Adipocyte (in vitro differentiated cells): ENCODE data around the gene CCT8.
A peak's percentile ranks its signal among the peaks of the same experiment; 100 is the strongest.
"Not testable (repeated sequence)": the region's sequence is repeated elsewhere in the genome, so short reads cannot be mapped to it uniquely, and the experiment has no call there.

Experiments
- DNase-seq: peaks from one replicate; pipeline ENCODE4 v3.0.0-alpha.2; 2015; ENCODE audit warnings: low read depth
- H3K27me3 ChIP-seq: replicated peaks from 2 replicates; pipeline ENCODE4 v1.7.0; 2013; ENCODE audit warnings: mild to moderate bottlenecking, low read length, moderate library complexity; ENCODE audit not compliant: control insufficient read depth, insufficient read depth
- H3K36me3 ChIP-seq: 2 replicates; pipeline ENCODE4 v1.7.0; 2013; ENCODE audit warnings: low read length, mild to moderate bottlenecking, moderate library complexity; ENCODE audit not compliant: control insufficient read depth, insufficient read depth, severe bottlenecking
- H3K4me1 ChIP-seq: 2 replicates; pipeline ENCODE4 v1.7.0; 2013; ENCODE audit warnings: mild to moderate bottlenecking, low read length, moderate library complexity; ENCODE audit not compliant: control insufficient read depth, insufficient read depth
- H3K4me3 ChIP-seq: 2 replicates; pipeline ENCODE4 v1.7.0; 2013; ENCODE audit warnings: mild to moderate bottlenecking, low read length, moderate library complexity
- H3K9ac ChIP-seq: 2 replicates; pipeline ENCODE4 v1.7.0; 2013; ENCODE audit warnings: mild to moderate bottlenecking, low read length, moderate library complexity
- H3K9me3 ChIP-seq: 2 replicates; pipeline ENCODE4 v1.7.0; 2013; ENCODE audit warnings: mild to moderate bottlenecking, low read length, moderate library complexity; ENCODE audit not compliant: control insufficient read depth

Gene CCT8

DNA sequence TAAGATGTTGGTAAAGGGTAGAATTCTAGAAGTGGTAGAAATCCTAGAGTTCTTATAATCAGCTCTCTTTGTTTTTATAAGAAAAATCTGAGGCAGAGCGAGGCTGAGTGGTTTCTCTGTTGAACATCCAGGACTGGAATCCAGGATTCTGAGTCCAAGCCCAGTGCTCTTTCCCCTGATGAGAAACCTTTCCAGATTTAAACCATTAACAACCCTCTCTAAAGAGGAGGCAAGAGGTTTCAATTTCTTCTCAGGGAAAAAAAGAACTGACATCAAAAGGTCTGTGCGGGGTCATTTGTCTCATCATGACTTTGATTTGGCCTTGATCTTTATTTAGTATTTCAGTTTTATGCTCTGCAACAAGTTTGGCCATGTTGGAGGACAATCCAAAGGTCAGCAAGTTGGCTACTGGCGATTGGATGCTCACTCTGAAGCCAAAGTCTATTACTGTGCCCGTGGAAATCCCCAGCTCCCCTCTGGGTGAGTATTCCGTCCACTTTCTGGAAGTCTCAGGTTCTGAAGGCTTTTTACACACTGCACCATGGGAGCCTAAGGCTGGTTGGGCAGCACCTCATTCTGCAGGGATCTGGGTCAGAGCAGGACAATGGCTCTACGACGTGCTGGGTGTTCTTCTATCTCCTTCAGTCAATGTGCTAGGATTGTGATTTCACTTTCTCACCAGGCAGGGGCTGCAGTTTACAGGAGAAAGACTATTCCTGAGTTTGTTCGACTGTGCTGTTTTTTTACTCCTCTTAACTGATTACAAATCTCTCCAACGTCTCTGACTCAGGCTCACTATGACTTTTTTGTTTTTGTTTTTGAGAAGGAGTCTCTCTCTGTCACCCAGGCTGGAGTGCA is 18.9 kb upstream of the CCT8 start:
- H3K4me1 ChIP-seq, result peaks cover 26% of the 10 kb centered on the region
- peak overlapping the region; percentile 41 for H3K4me3 ChIP-seq
- peak; percentile 52 for DNase-seq
- no peaks in the 10 kb centered on the region for H3K9me3 ChIP-seq
- peak overlapping the region; percentile 81 for H3K9ac ChIP-seq
- no peaks in the 10 kb centered on the region for H3K27me3 ChIP-seq
- H3K36me3 ChIP-seq, result no peaks in the 10 kb centered on the region

DNA sequence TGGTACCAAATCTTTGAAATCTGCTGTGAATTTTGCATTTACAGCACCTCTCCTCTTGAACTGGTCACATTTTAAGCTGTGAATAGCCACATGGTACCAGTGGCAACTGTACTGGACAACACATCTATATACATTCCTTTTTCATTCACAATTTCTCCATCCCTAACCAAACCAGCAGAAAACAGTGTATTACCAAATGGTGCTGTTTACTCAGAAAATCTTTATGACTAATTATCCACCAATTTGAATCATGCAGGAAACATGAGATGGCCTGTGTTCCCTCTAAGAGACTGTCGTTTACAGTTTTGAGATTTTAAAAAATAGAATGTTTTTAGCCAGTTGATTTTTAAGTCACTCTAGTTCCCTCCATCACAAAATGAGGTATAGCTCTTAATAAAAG is 17.6 kb upstream of the CCT8 start:
- peak overlapping the region; percentile 81 for H3K9ac ChIP-seq
- H3K4me3 ChIP-seq, result peak overlapping the region; percentile 41
- DNase-seq, result peak; percentile 85
- H3K9me3 ChIP-seq, result no peaks in the 10 kb centered on the region
- H3K27me3 ChIP-seq, result no peaks in the 10 kb centered on the region
- no peaks in the 10 kb centered on the region for H3K36me3 ChIP-seq
- peaks cover 26% of the 10 kb centered on the region for H3K4me1 ChIP-seq

DNA sequence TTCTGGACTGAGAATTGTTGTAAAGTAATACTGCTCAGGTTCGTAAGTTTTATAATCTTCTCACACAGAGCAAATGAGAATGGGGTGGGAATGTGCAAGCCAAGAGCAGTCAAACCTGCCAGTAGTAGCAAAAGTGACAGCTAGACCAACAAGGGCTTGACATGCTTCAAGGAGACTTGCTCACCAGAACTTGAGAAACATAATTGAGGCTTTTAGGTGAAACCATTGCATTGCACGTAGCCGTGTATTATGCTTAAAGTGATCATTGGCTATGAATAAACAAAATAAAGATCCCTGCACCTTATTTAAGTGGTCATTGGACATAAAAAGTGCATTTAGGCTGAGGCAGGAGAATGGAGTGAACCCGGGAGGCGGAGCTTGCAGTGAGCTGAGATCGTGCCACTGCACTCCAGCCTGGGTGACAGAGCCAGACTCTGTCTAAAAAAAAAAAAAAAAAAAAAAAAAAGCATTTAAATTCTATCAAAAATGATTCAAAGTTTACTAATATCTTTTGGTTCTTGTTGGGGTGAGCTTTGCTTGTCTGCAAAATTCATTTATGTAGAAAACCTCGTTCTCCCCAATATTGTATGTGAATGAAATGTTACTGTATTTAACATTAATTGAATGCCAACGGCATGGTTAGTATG is 11.8 kb upstream of the CCT8 start:
- Histone ChIP-seq H3K4me1 (peaks cover 5% of the 10 kb centered on the region), H3K9me3 (no peaks in the 10 kb centered on the region)

DNA sequence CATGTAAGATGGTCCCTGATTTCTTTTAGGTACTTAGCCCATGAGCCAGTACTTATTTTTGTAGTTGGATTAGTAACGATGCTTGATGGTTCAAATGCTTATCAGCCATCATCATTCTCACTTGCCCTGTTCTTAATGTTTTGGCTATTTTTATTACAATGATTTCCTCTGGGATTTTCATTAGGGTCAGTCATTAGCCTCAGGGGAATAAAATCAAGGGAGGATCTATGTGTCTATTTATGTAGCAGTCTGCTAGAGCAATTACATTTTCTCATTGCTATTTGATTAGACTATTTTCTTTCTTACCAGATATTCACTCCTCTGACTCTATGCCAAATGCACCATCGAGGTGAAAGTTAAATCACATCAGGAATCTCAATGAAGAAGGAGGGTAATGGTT is 10.9 kb upstream of the CCT8 start:
- Histone ChIP-seq H3K9ac (no peak overlapping the region), H3K36me3 (no peaks in the 10 kb centered on the region), H3K27me3 (no peaks in the 10 kb centered on the region), H3K9me3 (no peaks in the 10 kb centered on the region), H3K4me1 (peaks cover 5% of the 10 kb centered on the region), H3K4me3 (no peak overlapping the region)
- no peak for DNase-seq

More for the DNA sequence above, 11.8 kb upstream of the CCT8 start:
- Histone ChIP-seq H3K27me3 (no peaks in the 10 kb centered on the region), H3K4me3 (no peak overlapping the region), H3K36me3 (no peaks in the 10 kb centered on the region), H3K9ac (no peak overlapping the region)
- DNase-seq, result no peak

DNA sequence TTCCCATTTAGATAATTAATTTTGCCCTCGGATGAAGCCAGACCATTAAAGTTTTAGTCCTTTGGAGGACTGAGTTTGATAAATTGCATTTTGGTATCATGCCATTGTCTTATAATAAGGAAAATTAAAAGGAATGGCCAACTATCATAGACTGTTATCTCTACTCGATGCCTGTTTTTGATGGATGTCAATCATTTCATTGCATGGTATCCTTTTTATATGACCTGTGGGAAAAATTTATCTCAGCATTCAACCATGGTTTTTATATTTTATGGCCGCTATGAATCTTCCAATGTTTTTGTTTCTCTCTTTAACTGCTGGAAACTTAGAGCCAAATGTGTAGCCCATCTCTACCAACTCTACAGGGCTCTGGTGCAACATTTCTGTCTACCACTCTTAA is 9.9 kb upstream of the CCT8 start:
- H3K4me3 ChIP-seq, result no peak overlapping the region
- no peak overlapping the region for H3K9ac ChIP-seq
- peaks cover 5% of the 10 kb centered on the region for H3K4me1 ChIP-seq
- H3K9me3 ChIP-seq, result no peaks in the 10 kb centered on the region
- H3K36me3 ChIP-seq, result no peaks in the 10 kb centered on the region
- DNase-seq, result no peak
- H3K27me3 ChIP-seq, result no peaks in the 10 kb centered on the region

DNA sequence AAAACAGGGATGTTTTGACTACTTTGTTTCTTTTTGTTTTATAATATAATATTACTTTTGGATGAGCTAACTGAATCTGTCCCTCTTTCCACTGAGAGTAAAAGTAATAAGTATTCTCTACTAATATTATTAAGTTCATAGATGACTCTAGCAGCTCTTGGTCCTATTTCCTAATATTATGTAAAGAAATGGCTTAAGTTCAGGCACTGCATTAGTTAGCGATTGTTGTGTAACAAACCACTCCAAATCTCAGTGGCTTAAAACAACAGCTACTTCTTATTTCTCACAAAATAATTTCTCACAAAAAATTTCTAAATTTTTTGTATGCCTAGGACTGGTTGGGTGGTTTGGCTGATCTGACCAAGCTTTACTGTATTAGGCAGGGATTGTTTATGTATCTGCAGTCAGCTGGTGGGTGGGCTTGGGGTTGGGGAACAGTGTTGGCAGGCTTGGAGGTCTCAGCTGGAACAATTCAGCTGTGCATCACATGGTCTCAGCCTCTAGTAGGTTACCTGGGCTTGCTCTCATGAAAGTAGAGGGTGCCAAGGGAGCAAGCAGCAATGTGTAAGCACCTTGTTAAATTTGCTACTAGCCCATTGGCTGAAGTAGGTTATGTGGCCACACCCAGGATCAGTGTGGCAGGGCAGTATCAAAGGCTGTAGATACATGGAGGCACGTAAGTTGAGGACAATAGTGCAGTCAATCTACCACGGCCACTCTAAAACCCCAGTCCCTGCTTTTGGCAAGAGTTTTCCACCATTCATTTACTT is 8.8 kb upstream of the CCT8 start:
- H3K4me3 ChIP-seq, result no peak overlapping the region
- no peaks in the 10 kb centered on the region for H3K27me3 ChIP-seq
- H3K36me3 ChIP-seq, result no peaks in the 10 kb centered on the region
- DNase-seq, result no peak
- H3K9ac ChIP-seq, result no peak overlapping the region
- no peaks in the 10 kb centered on the region for H3K9me3 ChIP-seq
- peaks cover 10% of the 10 kb centered on the region for H3K4me1 ChIP-seq

DNA sequence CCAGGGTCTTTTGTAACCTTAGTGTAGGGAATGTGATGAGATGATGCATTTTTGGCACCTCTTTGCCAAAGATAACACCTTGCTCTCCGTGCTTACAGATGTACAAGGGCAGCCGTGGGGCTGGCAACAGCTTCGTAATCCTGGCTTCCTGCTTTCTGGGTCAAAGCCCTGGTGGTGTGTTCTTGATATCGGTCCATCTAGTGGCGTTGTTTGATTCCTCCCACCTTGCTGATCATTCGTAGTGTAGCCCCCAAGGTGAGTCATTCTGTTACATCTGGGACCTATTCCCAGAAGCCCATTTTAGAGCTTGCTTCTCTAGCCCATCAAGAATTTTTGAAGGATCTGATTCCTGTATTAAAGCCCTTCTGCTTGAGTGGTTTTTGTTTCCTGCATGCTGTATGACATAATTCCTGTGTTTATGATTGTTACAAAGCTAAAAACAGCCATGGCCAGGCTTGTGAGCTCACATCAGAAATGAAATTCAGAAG is 7.0 kb upstream of the CCT8 start:
- Histone ChIP-seq H3K9me3 (no peaks in the 10 kb centered on the region), H3K9ac (no peak overlapping the region), H3K27me3 (no peaks in the 10 kb centered on the region), H3K36me3 (no peaks in the 10 kb centered on the region), H3K4me1 (peaks cover 10% of the 10 kb centered on the region), H3K4me3 (no peak overlapping the region)
- no peak for DNase-seq

DNA sequence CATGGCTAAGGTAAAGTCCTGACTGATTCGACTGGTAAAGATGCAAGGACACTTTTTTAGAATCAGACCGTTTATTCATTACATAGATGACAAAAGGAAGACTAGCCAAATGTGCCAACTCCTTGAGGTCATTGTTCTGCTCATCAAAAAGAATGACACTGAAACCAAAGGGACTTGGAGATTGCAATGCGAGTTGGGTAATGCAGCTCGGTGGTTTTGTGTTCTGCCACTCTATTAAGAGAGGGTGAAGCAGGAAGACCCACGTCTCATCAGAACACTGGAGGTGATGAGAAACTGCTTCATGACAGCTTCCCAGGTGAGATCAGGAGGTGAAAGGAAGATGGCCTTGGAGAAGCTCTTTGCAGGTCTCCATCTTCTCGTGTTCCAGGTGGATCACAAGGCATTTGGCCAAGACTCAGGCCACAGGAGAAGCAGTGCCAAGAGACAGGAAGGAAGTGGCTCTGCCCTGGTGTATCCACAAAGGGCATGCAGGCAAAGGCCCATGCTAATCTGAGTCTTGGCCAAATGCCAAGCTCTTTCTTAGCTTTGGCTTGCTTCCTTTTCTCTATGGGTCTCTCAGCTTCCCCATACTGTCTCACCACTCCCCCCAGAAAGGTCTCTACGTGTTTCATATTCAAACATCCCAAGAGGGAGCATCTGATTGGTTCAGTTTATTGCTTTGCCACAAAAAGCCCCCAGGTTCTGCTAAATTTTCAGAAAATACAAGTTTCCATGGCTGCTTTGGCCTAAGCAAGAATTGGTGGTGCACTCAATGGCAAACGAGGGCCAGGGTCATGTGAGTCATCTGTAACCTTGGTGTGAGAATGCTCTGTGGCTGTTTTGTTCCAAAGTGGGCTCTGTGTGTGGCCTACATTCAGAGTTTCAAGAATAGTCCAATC is 5.7 kb upstream of the CCT8 start:
- no peaks in the 10 kb centered on the region for H3K9me3 ChIP-seq
- H3K4me1 ChIP-seq, result peaks cover 5% of the 10 kb centered on the region
- DNase-seq, result no peak
- no peaks in the 10 kb centered on the region for H3K36me3 ChIP-seq
- no peak overlapping the region for H3K4me3 ChIP-seq
- H3K9ac ChIP-seq, result no peak overlapping the region
- no peaks in the 10 kb centered on the region for H3K27me3 ChIP-seq

DNA sequence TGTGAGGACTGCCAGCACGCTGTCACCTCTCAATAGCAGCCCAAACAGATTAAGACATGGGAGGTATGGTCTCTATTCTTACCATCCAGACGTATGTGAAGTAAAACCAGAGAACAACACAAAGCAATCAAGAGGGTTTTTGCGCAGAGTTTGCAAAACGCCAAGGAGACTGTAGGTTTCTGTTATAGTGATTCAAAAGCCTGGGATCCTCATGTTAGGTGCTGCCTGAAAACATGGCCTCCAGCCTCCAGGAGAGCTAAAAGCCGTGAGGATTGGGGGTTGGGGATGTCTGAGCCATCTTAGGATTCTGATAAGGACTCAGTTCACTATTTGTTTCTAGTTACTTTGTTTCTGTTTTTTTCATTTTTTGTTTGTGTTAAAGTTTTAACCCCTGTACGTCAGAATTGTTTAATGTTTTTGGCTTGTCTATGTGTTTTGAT is 4.2 kb upstream of the CCT8 start:
- Histone ChIP-seq H3K9ac (peak overlapping the region; percentile 83), H3K36me3 (no peaks in the 10 kb centered on the region), H3K4me1 (peaks cover 5% of the 10 kb centered on the region), H3K4me3 (peak overlapping the region; percentile 80), H3K27me3 (no peaks in the 10 kb centered on the region), H3K9me3 (no peaks in the 10 kb centered on the region)
- DNase-seq, result no peak

DNA sequence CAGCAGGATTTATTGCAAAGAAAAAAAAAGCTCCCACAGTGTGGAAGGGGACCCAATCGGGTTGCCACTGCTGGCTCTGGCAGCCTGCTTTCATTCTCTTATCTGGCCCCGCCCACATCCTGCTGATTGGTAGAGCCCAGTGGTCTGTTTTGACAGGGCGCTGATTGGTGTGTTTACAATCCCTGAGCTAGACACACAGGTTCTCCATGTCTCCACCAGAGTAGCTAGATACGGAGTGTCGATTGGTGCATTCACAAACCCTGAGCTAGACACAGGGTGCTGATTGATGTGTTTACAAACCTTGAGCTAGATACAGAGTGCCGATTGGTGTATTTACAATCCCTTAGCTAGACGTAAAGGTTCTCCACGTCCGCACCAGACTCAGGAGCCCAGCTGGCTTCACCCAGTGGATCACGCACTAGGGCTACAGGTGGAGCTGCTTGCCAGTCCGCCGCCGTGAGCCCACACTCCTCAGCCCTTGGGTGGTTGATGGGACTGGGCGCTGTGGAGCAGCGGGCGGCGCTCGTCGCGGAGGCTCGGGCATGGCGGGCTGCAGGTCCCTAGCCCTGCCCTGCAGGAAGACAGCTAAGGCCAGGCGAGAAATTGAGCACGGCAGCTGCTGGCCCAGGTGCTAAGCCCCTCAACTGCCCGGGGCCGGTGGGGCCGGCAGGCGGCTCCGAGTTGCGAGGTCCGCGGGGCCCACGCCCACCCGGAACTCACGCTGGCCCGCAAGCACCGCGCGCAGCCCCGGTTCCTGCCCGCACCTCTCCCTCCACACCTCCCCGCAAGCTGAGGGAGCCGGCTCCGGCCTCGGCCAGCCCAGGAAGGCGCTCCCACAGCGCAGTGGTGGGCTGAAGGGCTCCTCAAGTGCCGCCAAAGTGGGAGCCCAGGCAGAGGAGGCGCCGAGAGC is 3.5 kb upstream of the CCT8 start:
- H3K4me3 ChIP-seq, result peak overlapping the region; percentile 80
- H3K27me3 ChIP-seq, result not testable (repeated sequence)

More for the DNA sequence above, 3.5 kb upstream of the CCT8 start:
- not testable (repeated sequence) for H3K36me3 ChIP-seq, DNase-seq, H3K4me1 ChIP-seq, H3K9me3 ChIP-seq
- peak overlapping the region; percentile 83 for H3K9ac ChIP-seq
